Left hindlimb (tissue), 1 donor: ENCODE results near the gene KDM4D.
"Not testable (repeated sequence)": the region's sequence is repeated elsewhere in the genome, so short reads cannot be mapped to it uniquely, and the experiment has no call there.

Source experiments
- DNase-seq: peaks from one replicate; pipeline ENCODE4 v3.0.0-alpha.2; 2018

KDM4D gene

GRCh38 chr11:94973099-94973968, at the start of gene KDM4D, which contains the start of gene CWC15:
Gene KDM4D (plus strand): TSS chr11:94973709. CDS start chr11:94997373, 23,664 bp downstream.
Gene CWC15 (minus strand): TSS chr11:94973556. CDS start chr11:94972185, 1,371 bp downstream.
- peak; percentile 97 for DNase-seq

DNA sequence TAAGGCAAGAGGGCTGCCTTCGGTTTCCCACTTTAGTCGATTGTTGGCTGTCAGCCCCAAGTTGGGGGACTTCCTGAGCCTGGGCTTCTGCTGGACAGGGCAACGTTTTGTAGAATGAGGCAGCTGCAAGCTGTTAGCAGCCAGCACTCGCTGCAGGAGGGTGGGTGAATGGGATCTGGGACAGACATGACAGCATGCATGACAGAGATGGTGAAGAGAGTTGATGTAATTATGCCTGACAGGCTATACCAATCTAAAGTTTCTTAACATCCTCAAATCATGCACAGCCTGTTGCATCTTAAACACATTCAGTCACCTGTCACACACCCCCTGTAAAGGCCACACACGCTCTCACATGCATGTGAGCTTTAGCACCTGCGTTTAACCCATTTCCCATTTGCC, 49.3 kb upstream of the KDM4D start:
- no peak for DNase-seq

GRCh38 chr11:94924612-94925011, 48.9 kb upstream of the KDM4D start:
- DNase-seq: no peak

GRCh38 chr11:94925422-94926270, 47.9 kb upstream of the KDM4D start:
- no peak for DNase-seq

DNA sequence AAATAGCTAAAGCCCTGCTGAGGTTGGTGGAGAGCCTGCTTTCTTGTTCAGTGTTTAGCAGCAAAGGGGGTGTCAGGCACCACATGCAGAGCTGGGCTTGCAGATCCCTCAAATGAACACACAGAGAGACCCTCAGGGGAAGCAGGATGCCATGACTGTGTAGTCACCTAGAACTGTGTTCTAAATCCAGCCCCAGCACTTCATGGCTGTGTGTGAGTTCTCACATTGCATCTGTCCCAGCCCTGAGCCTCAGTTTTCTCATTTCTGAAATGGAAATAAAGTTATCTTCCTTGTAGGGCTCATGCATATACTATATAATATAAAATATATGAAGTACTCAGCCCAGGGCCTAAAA, 47.3 kb upstream of the KDM4D start:
- no peak for DNase-seq

GRCh38 chr11:94926698-94927237, 46.7 kb upstream of the KDM4D start:
- peak; percentile 87 for DNase-seq

GRCh38 chr11:94928117-94928990, 45.2 kb upstream of the KDM4D start:
- no peak for DNase-seq

DNA sequence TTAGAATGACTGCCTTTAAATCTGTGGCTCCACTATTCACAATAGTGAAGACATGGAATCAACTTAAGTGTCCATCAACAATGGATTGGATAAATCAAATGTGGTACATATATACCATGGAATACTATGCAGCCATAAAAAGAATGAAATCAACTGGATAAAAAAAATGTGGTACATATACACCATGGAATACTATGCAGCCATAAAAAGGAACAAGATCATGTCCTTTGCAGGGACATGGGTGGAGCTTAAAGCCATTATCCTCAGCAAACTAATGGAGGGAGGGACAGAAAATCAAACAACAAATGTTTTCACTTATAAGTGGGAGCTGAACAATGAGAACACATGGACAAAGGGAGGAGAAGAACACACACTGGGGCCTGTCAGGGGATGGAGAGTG, 41.4 kb upstream of the KDM4D start:
- not testable (repeated sequence) for DNase-seq

GRCh38 chr11:94932503-94932902, 41.0 kb upstream of the KDM4D start:
- no peak for DNase-seq

- no peak for DNase-seq
These were observed 40.0 kb upstream of the KDM4D start for GRCh38 chr11:94933223-94934130.

- DNase-seq: no peak
These were observed 39.1 kb upstream of the KDM4D start for GRCh38 chr11:94934362-94934761.

DNA sequence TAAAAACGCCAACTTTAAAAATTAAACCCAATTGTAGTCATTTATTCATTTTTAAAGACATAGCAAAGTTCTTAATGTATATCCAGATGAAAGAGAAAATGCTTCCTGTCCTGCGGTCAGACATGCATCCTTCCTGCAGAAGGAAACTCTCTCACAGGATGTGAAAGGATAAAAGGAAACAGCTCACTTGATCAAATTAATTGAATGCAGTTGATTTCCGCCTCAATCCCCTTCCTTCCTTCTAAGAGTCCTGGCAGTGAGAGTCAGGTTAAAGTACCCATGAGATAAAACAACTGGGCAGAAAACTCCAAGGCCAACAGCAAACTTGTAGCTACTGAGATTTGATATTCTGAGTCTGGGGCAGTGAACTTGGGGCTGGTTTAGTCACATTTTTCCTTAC, 38.7 kb upstream of the KDM4D start:
- no peak for DNase-seq

GRCh38 chr11:94938095-94939055, 35.1 kb upstream of the KDM4D start:
- DNase-seq: peak; percentile 87

- DNase-seq: no peak
These were observed 34.2 kb upstream of the KDM4D start for GRCh38 chr11:94939346-94939745.

DNA sequence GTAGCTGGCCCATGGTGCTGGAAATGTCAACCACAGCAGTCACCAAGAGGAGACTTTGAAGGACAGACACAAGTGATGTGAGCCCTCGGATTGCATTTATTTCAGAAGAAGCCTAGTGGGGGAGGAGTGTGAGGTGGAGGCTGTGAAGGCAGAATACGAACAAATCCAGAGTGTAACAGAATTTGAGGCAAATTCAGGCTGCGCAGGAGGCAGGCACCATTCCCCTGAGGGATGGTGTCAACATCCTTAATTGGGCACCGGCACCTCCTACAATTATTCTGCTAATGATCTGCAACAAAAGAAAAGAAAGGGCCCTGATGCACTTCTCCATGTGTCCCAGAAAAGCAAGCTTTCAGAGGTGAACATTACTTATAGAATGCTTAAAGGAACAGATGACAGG, 32.4 kb upstream of the KDM4D start:
- DNase-seq: no peak

DNA sequence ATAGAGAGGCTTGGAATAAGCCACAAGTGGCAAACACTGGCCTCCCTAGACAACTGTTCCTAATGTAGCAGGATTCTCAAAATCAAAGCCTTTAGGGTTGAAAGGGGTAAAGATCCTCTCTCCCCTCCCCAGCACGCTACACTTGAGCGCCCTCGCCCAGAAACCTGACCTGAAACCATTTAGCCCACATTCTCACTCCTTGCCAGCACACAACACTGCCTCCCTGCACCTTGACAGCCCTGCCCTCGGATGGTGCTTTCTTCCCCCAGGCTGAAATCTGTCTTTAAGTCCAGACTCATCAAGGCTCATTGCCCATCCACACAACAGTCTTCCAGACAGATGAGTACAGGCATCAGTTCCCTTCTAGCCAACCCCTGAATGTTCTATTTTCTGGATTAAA, 26.7 kb upstream of the KDM4D start:
- DNase-seq: no peak

DNA sequence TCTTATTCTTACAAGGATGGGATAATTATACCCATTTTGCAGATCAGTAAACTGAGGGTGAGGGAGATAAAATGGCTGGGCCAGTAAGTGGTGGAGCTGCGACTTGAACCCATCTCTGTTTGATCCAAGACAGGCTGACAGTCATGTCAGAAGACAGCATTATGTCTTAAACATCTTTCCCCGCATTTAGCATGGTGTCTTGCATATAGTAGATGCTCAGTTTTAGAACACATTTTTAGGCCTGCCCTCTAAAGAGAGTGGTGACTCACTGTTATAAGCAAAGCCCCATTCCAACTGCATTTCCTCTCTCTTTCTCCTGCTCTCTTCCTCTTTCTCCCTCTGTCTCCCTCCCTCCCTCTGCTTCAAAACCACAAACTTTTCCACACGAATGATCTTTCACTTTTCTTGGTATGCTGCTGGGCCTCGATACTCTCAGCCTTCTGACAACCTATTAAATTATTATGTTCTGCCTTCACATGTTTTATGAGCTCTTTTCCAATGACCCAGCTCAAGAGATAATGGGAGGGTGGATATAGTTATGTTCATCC, 25.4 kb upstream of the KDM4D start:
- DNase-seq: no peak

DNA sequence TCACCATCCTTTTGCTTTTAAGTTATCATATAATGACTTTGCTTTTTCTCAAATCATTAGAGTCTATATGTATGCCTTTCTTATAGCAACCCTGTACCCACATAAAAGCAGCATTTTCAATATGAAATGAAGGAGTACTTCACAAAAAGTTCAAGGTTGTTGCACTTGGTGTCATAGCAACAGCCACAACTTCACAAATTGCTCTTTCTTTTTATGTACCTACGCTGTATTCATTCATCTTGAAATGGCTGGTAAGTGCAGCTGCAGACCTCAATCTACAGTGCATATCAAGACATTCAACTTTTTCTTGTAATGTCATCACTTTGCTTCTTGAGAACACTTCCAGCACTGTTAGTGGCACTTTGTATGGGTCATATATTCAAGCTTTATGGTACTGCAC, 18.8 kb upstream of the KDM4D start:
- no peak for DNase-seq

DNA sequence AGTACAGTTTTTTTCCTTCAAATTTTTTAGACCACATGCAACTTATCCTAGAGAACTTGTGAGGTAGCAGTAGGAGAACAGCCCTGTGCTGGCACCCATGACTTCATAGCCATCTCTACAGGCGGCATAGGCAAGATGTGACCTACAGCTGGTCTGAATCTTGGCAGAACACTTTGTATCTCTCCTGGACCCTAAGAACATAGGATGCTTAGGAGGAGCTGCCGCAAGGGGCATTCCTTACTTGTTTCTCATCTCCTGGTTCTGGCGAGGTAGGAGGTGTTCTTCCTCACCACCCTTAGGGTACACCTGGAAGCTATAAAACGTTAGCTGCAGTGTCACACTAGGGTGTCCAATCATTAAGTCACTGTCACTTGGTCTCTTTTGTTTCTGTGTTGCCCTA, 16.5 kb upstream of the KDM4D start:
- no peak for DNase-seq

GRCh38 chr11:94958121-94958696, 15.3 kb upstream of the KDM4D start:
- no peak for DNase-seq
